ENCODE results near the gene KRTAP5-1. TPM values are rescaled to one million over a fixed set of nuclear protein-coding genes. Genes with fewer than 3 reads are reported as not detected.

Gene KRTAP5-1
- total and polyA plus RNA-seq, 5 donors = not detected

DNA sequence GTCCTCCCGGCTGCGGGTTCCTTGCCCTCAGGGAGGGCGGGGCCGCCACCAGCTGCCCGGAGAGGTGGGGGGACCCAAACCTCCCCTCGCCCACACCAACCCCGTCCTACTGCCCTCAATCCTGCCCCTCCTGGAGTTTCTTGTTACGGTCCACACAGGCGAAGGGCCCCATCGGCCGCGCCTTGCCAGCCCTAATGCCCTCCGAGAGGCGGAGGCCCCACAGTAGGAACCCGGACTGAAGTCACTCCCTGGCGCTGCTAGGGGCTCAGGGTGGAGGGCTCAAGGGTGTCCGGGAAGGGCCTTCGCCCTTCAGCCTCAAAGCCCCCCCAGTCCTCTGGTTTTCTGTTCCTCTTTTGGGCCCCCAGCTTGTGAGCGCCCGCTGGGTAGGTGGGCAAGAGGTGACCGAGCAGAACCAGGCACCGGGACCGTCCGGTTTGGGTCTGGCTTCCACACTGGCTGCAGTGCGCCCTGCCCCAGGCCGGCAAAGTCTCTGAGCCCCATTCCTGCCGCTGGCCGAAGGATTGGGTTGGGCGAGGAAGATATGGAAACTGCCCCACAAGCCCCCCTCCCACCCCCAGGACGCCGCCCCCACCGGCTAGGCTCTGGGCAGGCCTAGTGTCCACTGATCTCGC is 37.5 kb downstream of the KRTAP5-1 start:
- Histone ChIP-seq H3K27me3 (ENCODE audit: control insufficient read depth, insufficient read depth) (no peaks in the 10 kb centered on the region), H3K27ac (ENCODE audit: low read length) (peak overlapping the region; percentile 30), H3K4me1 (ENCODE audit: control insufficient read depth, insufficient read depth, low read length) (no peaks in the 10 kb centered on the region), H3K4me3 (ENCODE audit: low read length) (peak overlapping the region; percentile 30), H3K9me3 (ENCODE audit: control insufficient read depth, low read length) (no peaks in the 10 kb centered on the region)
- DNase-seq (peak in 1 of 3 donors; percentile 19), ATAC-seq (peak; percentile 12 to 16)
- WGBS = 13% methylated on average over 33 of the region's 33 CpGs
- intact Hi-C loops (cut with DNase I) = loop anchor here in 3 of 4 donors (10.0 kb wide), 1 partner anchor 77 kb away; the partner anchor contains the start of genes KRTAP5-4 (in 3 of the 3) and KRTAP5-5 (in 3 of the 3)

DNA sequence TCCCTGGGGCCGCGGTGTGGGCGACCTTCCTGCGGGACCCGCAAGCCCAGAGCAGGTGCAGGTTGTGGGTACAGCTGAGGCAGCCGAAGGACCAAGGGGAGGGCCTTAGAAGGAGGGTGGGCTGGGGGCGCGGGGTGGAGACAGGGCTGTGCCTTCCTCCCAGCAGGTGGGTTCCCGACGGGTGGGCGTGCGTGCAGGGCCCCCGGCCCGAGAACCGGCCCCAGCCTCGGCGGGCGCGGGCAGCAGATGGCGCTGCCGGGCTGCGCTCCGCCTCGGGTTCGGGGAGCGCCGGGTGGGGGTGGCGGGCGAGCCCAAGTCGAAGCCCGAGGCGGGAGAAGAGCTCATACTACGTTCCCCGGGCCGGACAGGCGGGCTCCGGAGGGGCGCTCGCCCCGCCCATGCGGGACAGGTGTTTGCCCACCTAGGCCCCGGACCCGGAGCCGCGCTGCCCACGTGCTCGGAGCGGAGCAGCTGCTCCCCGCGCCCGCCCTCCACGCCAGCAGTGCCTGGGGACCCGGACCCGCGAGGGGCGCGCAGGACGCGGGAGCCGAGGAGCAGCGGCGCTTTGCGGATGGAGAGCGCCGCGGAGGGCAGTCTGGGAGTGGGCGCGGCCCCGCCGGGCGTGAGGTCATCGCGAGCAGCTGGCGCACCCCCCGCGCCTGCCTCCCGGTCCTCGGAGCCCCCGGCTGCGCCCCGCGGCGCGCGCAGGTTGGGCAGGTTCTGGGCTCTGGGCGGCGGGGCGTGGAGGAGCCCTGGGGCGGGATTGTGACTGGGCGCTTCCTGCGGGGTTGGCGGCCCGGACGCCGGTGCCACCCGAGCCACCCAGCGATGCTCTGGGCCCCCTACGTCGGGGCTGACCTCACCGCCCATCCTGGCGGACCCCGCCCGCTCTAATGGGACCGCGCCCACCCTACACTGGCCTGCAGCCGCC is 38.3 kb downstream of the KRTAP5-1 start:
- no peak overlapping the region for H3K27ac ChIP-seq (ENCODE audit: low read length)
- no peaks in the 10 kb centered on the region for H3K27me3 ChIP-seq (ENCODE audit: control insufficient read depth, insufficient read depth)
- DNase-seq (peak in 2 of 3 donors; percentile 78 to 81), ATAC-seq (peak; percentile 50 to 59)
- peak overlapping the region; percentile 30 for H3K4me3 ChIP-seq (ENCODE audit: low read length)
- intact Hi-C loops (cut with DNase I) = loop anchor here in 3 of 4 donors (10.0 kb wide), 1 partner anchor 78 kb away; the partner anchor contains the start of genes KRTAP5-4 (in 3 of the 3) and KRTAP5-5 (in 3 of the 3)
- H3K9me3 ChIP-seq (ENCODE audit: control insufficient read depth, low read length) = no peaks in the 10 kb centered on the region
- WGBS = 1% methylated on average over 106 of the region's 106 CpGs
- H3K4me1 ChIP-seq (ENCODE audit: control insufficient read depth, insufficient read depth, low read length) = no peaks in the 10 kb centered on the region

DNA sequence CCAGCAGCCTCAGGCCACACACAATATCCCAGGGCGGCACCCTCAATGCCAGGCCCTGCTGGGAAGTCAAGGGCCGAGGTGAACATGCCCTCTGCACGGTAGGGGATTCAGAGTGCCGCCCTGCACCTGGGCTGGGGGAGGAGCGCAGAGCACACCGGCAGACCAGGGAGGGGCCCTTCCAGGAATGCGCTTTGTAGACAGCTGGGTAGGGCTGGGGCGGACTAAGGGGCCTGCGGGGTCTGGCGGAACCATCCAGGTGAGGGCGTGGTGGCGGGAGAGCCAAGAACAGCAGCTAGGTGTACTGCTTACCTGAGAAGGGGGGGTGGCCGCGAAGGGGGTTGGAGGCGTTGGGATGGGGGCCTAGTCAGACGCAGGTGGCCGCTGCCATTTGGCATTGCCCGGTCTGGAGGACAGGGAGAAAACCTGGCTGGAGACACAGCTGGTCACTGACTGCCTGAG is 39.0 kb downstream of the KRTAP5-1 start:
- Histone ChIP-seq H3K4me1 (ENCODE audit: control insufficient read depth, insufficient read depth, low read length) (no peaks in the 10 kb centered on the region), H3K27ac (ENCODE audit: low read length) (no peak overlapping the region), H3K27me3 (ENCODE audit: control insufficient read depth, insufficient read depth) (no peaks in the 10 kb centered on the region), H3K9me3 (ENCODE audit: control insufficient read depth, low read length) (no peaks in the 10 kb centered on the region), H3K4me3 (ENCODE audit: low read length) (no peak overlapping the region)
- WGBS = 18% methylated on average over 18 of the region's 18 CpGs
- intact Hi-C loops (cut with DNase I) = loop anchor here in 3 of 4 donors (10.0 kb wide), 1 partner anchor 79 kb away; the partner anchor contains the start of genes KRTAP5-4 (in 3 of the 3) and KRTAP5-5 (in 3 of the 3)
- DNase-seq = peak in 2 of 3 donors; percentile 53 to 56
- no peak for ATAC-seq

DNA sequence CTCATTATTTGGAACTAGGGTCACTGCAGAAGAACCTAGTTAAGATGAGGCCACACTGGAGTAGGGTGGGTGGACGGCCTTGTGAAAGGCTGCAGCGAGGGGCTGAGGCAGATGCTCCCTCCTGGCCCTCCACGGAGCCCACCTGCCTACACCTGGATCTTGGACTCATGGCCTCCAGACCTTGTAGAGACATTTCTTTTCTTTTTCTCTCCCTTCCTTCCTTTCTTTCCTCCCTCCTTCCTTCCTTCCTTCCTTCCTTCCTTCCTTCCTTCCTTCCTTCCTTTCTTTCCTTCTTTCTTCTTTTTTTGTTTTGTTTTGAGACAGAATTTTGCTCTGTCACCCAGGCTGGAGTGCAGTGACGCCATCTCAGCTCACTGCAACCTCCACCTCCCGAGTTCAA is 39.7 kb downstream of the KRTAP5-1 start:
- DNase-seq (no peak), ATAC-seq (no peak)
- no peaks in the 10 kb centered on the region for H3K27me3 ChIP-seq (ENCODE audit: control insufficient read depth, insufficient read depth)
- no peaks in the 10 kb centered on the region for H3K4me1 ChIP-seq (ENCODE audit: control insufficient read depth, insufficient read depth, low read length)
- H3K27ac ChIP-seq (ENCODE audit: low read length) = no peak overlapping the region
- H3K9me3 ChIP-seq (ENCODE audit: control insufficient read depth, low read length) = no peaks in the 10 kb centered on the region
- H3K4me3 ChIP-seq (ENCODE audit: low read length) = no peak overlapping the region
- WGBS = 75% methylated on average over 5 of the region's 5 CpGs
- intact Hi-C loops (cut with DNase I) = loop anchor here in 3 of 4 donors (10.0 kb wide), 1 partner anchor 79 kb away; the partner anchor contains the start of genes KRTAP5-4 (in 3 of the 3) and KRTAP5-5 (in 3 of the 3)

DNA sequence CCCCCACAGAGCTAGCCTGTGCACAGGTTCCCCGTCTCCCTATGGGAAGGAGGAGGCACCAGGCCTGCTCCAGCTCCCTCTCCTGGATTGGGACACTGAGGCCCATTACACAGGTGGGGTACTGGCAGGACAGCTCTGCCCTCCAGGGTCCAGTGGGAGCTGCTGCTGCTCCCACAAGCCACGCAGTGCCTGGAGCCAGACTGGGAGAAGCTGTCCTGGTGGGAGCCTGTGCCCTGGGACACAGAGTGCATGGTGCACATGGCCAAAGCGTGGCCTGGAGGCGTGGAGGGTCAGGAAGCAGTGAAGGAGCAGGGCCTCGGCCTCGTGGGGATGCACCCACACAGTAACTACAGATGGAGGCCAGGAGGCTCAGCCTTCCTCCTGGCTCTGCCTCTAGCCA is 40.5 kb downstream of the KRTAP5-1 start:
- WGBS = 87% methylated on average over 6 of the region's 6 CpGs
- intact Hi-C loops (cut with DNase I) = loop anchor here in 3 of 4 donors (5.0 to 10.0 kb wide), 2 partner anchors 33 to 80 kb away; partner anchors contain the start of genes KRTAP5-4 (in 3 of the 3) and KRTAP5-5 (in 3 of the 3)

DNA sequence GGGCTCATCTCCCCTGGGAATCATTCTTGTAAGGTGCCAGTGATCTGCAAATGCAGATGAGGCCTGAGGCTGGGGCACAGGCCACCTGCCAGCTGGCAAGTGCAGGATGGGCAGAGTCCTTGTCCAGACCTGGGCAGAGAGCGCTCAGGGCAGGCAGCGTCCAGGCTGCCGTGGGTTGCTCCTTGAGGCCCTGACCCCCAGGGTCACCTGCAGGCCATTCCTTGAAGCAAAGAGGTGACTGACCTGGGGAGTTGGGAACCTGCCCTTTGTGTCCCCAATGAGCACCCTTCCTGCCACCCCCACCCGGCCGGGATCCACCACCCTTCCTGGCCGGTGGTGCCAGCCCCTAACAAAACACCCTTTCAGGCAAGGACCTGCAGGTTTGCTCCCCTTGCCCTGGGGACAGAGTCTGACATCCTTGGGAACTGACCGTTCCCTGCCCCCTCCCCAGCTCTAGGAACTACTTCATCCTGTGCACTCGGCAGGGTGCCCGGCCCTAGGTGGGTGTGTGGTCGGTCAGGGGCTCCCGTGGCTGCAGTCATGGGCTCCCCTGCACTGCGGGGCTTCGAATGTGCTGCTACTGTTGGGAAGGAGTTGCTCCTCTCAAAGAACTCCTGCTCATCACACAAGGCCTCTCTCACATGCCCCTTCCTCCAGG is 41.3 kb downstream of the KRTAP5-1 start:
- no peak overlapping the region for H3K4me3 ChIP-seq (ENCODE audit: low read length)
- no peak overlapping the region for H3K27ac ChIP-seq (ENCODE audit: low read length)
- H3K9me3 ChIP-seq (ENCODE audit: control insufficient read depth, low read length) = no peaks in the 10 kb centered on the region
- intact Hi-C loops (cut with DNase I) = loop anchor here in 3 of 4 donors (5.0 to 10.0 kb wide), 2 partner anchors 34 to 81 kb away; partner anchors contain the start of genes KRTAP5-4 (in 3 of the 3) and KRTAP5-5 (in 3 of the 3)
- ATAC-seq = no peak
- no peaks in the 10 kb centered on the region for H3K4me1 ChIP-seq (ENCODE audit: control insufficient read depth, insufficient read depth, low read length)
- H3K27me3 ChIP-seq (ENCODE audit: control insufficient read depth, insufficient read depth) = no peaks in the 10 kb centered on the region
- DNase-seq = peak in 2 of 3 donors; percentile 46 to 55
- 78% methylated on average over 13 of the region's 13 CpGs for WGBS

More for the DNA sequence above, 40.5 kb downstream of the KRTAP5-1 start:
- H3K27me3 ChIP-seq (ENCODE audit: control insufficient read depth, insufficient read depth) = no peaks in the 10 kb centered on the region
- H3K9me3 ChIP-seq (ENCODE audit: control insufficient read depth, low read length) = no peaks in the 10 kb centered on the region
- H3K27ac ChIP-seq (ENCODE audit: low read length) = no peak overlapping the region
- peak in 2 of 3 donors; percentile 9 to 44 for DNase-seq
- no peak overlapping the region for H3K4me3 ChIP-seq (ENCODE audit: low read length)
- no peaks in the 10 kb centered on the region for H3K4me1 ChIP-seq (ENCODE audit: control insufficient read depth, insufficient read depth, low read length)
- ATAC-seq = no peak

DNA sequence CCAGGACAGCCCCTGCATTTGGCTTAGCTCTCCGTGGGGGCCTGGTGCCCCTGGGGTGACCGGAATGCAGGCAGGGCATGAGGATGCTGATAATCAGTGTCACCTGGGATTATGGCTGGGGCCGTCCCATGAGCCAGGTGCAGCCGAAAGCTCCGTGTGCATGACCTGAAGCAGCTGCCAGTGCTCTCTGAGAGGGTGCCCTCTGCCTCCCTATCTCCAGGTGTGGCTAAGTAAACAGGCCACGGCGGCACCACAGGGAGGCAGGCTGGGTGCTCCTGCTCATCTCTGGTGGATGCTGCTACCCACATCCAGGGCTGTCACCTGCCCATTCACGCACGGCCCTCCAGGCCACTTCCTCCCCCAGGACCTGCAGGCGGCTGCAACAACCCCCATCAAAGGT is 42.8 kb downstream of the KRTAP5-1 start:
- peak in 2 of 3 donors; percentile 16 to 41 for DNase-seq
- ATAC-seq = no peak
- Histone ChIP-seq H3K9me3 (ENCODE audit: control insufficient read depth, low read length) (no peaks in the 10 kb centered on the region), H3K4me1 (ENCODE audit: control insufficient read depth, insufficient read depth, low read length) (no peaks in the 10 kb centered on the region), H3K27ac (ENCODE audit: low read length) (no peak overlapping the region), H3K27me3 (ENCODE audit: control insufficient read depth, insufficient read depth) (no peaks in the 10 kb centered on the region), H3K4me3 (ENCODE audit: low read length) (no peak overlapping the region)
- WGBS = 70% methylated on average over 10 of the region's 10 CpGs
- intact Hi-C loops (cut with DNase I) = loop anchor here in 3 of 4 donors (5.0 to 10.0 kb wide), 2 partner anchors 35 to 83 kb away; partner anchors contain the start of genes KRTAP5-4 (in 3 of the 3) and KRTAP5-5 (in 3 of the 3)

DNA sequence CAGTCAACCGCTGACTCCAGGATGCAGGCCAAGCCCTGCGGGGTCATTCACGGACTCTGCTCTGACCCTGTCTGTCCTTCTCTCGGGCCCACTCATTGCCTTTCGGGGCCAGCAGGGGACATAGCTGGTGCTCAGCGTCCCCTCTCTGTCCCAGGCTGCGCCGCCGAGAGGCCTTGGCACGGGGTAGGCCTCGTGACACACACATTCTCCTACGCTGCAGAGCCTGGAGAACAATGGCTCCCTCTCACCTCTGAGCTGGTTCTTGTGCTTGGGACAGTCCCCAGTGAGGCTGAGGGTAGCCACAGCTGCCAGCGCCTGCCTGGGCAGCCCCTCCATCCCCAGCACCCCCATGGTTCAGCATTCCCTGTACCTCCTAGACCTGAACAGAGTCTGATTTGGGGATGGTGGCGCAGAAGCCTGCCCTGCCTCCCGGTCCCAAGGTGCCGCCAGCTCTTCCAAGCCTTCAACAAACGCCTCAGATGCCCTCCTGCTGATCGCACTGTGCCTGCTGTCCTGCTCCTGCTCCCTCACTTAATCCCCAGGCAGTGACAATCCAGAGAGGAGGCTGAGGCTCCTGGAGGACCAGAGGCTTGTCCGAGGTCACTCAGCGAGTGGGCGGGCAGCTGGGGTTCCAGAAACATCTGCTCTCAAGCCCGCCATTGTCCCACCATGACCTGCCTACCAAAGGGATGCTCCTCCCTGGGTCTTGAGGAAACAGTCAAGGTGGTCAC is 43.4 kb downstream of the KRTAP5-1 start:
- Histone ChIP-seq H3K4me3 (ENCODE audit: low read length) (no peak overlapping the region), H3K27ac (ENCODE audit: low read length) (no peak overlapping the region), H3K9me3 (ENCODE audit: control insufficient read depth, low read length) (no peaks in the 10 kb centered on the region), H3K27me3 (ENCODE audit: control insufficient read depth, insufficient read depth) (no peaks in the 10 kb centered on the region), H3K4me1 (ENCODE audit: control insufficient read depth, insufficient read depth, low read length) (no peaks in the 10 kb centered on the region)
- 80% methylated on average over 22 of the region's 22 CpGs for WGBS
- DNase-seq = peak in 2 of 3 donors; percentile 25 to 26
- ATAC-seq = no peak
- intact Hi-C loops (cut with DNase I) = loop anchor here in 3 of 4 donors (5.0 to 10.0 kb wide), 2 partner anchors 36 to 83 kb away; partner anchors contain the start of genes KRTAP5-4 (in 3 of the 3) and KRTAP5-5 (in 3 of the 3)

DNA sequence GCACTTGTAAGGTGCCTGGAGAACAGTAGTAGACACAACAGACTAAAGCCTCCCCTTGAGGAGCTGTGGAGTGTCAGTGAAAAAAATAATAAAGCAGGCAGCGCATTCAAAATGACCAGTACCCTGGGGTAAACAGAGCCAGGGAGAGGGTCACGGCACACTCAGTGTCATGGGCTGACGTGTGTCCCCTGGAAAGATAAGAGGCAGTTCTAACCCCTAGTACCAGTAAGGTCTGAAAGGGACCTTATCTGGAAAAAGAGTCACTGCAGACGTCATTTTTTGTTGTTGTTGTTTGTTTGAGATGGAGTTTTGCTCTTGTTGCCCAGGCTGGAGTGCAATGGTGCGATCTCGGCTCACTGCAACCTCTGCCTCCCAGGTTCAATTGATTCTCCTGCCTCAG is 45.0 kb downstream of the KRTAP5-1 start:
- Histone ChIP-seq H3K4me1 (ENCODE audit: control insufficient read depth, insufficient read depth, low read length) (peaks cover 9% of the 10 kb centered on the region), H3K9me3 (ENCODE audit: control insufficient read depth, low read length) (no peaks in the 10 kb centered on the region), H3K27me3 (ENCODE audit: control insufficient read depth, insufficient read depth) (no peaks in the 10 kb centered on the region), H3K27ac (ENCODE audit: low read length) (no peak overlapping the region), H3K4me3 (ENCODE audit: low read length) (no peak overlapping the region)
- DNase-seq (no peak), ATAC-seq (no peak)
- intact Hi-C loops (cut with DNase I) = loop anchor here in 3 of 4 donors (5.0 to 10.0 kb wide), 2 partner anchors 37 to 85 kb away; partner anchors contain the start of genes KRTAP5-4 (in 3 of the 3) and KRTAP5-5 (in 3 of the 3)
- 85% methylated on average over 6 of the region's 6 CpGs for WGBS

Data from right cardiac atrium (tissue), 5 donors.